Measurements from ENCODE around the gene PNPLA5. TPM values are rescaled to one million over a fixed set of nuclear protein-coding genes. Genes with fewer than 3 reads are reported as not detected.

The PNPLA5 gene
- total RNA-seq, 1 experiment from 2014 or later: not detected

- H3K36me3 ChIP-seq (ENCODE audit: low read depth, low read length): no peaks in the 10 kb centered on the region
- no peaks in the 10 kb centered on the region for H3K4me1 ChIP-seq (ENCODE audit: insufficient read depth, low read length)
- BruUV-seq (replicated peaks): no TSS peak
- H3K27me3 ChIP-seq (ENCODE audit: low read length): no peaks in the 10 kb centered on the region
- no peak overlapping the region for H3K27ac ChIP-seq (ENCODE audit: low read length)
- no peaks in the 10 kb centered on the region for H3K79me2 ChIP-seq (ENCODE audit: low read length)
- no peaks in the 10 kb centered on the region for H3K9me2 ChIP-seq (replicated peaks; ENCODE audit: low read length)
- H4K20me1 ChIP-seq (ENCODE audit: low read length): no peaks in the 10 kb centered on the region
- TF ChIP-seq EZH2phosphoT487 (IDR thresholded peaks at IDR 0.05; ENCODE audit: borderline replicate concordance, low read length) (no peak), EZH2 (IDR thresholded peaks at IDR 0.05; ENCODE audit: low read length, unreplicated experiment) (no peak)
- TF ChIP-seq, protein P1, sequence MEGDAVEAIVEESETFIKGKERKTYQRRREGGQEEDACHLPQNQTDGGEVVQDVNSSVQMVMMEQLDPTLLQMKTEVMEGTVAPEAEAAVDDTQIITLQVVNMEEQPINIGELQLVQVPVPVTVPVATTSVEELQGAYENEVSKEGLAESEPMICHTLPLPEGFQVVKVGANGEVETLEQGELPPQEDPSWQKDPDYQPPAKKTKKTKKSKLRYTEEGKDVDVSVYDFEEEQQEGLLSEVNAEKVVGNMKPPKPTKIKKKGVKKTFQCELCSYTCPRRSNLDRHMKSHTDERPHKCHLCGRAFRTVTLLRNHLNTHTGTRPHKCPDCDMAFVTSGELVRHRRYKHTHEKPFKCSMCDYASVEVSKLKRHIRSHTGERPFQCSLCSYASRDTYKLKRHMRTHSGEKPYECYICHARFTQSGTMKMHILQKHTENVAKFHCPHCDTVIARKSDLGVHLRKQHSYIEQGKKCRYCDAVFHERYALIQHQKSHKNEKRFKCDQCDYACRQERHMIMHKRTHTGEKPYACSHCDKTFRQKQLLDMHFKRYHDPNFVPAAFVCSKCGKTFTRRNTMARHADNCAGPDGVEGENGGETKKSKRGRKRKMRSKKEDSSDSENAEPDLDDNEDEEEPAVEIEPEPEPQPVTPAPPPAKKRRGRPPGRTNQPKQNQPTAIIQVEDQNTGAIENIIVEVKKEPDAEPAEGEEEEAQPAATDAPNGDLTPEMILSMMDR (conservative IDR thresholded peaks at IDR 0.05; ENCODE audit: low read depth, low read length): no peak
- intact Hi-C loops (cut with micrococcal nuclease): no loop called here
- no peak overlapping the region for H3K9ac ChIP-seq (ENCODE audit: low read length)
- H3K9me3 ChIP-seq (ENCODE audit: low read length): no peaks in the 10 kb centered on the region
- POLR2A ChIA-PET (ENCODE audit: unreplicated experiment): no interaction called here
- no peak overlapping the region for H2AFZ ChIP-seq (ENCODE audit: low read length)
- CTCF ChIA-PET: no interaction called here
- H3K4me2 ChIP-seq (ENCODE audit: low read length): no peak overlapping the region
- ATAC-seq: no peak
- H3K4me3 ChIP-seq (ENCODE audit: low read length): no peak overlapping the region
- H3F3A ChIP-seq (ENCODE audit: low read length, unreplicated experiment): no peaks in the 10 kb centered on the region
- no peak for DNase-seq
These were observed 58.2 kb downstream of the PNPLA5 start for GRCh38 chr22:43833286-43834240.

DNA sequence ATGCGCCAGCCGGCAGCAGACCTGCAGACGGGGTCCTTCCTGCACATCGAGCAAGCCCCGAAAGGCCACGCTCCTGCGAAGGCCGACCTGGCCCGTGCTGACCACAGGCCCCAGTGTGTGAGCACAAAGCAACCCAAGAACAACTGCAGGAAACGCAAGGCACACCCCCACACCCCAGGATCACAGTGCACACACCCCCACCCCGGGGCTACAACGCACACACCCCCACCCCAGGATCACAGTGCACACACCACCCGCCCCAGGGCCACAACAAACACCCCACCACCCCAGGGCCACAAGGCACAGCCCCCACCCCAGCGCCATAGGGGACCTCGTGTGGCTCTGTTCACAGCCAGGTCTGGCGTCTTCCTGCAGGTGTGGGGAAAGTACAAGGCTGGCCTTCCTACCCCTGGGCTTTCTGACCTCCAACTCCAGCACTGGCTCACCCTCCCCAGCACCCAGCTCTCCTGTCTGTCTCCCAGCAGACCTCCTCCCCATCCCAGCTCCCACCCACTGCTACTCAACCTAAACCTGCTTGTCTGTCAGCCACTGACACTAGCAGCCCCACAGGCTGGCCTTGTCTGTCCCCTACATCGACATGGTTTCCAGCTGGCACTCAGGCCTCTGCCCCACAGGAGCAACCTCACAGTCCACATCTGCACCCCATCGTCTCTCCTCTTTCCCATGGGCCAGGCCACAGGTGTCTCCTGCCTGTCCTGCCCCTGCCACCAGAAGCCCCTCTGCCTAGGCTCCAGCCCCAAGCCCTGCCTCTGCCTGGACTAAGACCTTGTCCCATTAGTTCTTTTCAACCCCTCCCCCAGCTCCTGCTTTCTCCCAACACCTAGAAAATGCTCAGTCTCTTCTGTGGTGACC is 59.2 kb downstream of the PNPLA5 start:
- ATAC-seq: no peak
- no peak for TF ChIP-seq EZH2 (IDR thresholded peaks at IDR 0.05; ENCODE audit: low read length, unreplicated experiment)
- no peak for TF ChIP-seq EZH2phosphoT487 (IDR thresholded peaks at IDR 0.05; ENCODE audit: borderline replicate concordance, low read length)
- TF ChIP-seq, protein P1 (conservative IDR thresholded peaks at IDR 0.05; ENCODE audit: low read depth, low read length): no peak
- no peak overlapping the region for H3K9ac ChIP-seq (ENCODE audit: low read length)
- H3K36me3 ChIP-seq (ENCODE audit: low read depth, low read length): no peaks in the 10 kb centered on the region
- no peaks in the 10 kb centered on the region for H3K9me2 ChIP-seq (replicated peaks; ENCODE audit: low read length)
- ChIA-PET CTCF (no interaction called here), POLR2A (ENCODE audit: unreplicated experiment) (no interaction called here)
- no peaks in the 10 kb centered on the region for H3K9me3 ChIP-seq (ENCODE audit: low read length)
- H3K27me3 ChIP-seq (ENCODE audit: low read length): no peaks in the 10 kb centered on the region
- intact Hi-C loops (cut with micrococcal nuclease): no loop called here
- H3K27ac ChIP-seq (ENCODE audit: low read length): no peak overlapping the region
- H3K4me2 ChIP-seq (ENCODE audit: low read length): no peak overlapping the region
- no peak overlapping the region for H2AFZ ChIP-seq (ENCODE audit: low read length)
- no peaks in the 10 kb centered on the region for H3F3A ChIP-seq (ENCODE audit: low read length, unreplicated experiment)
- BruUV-seq (replicated peaks): no TSS peak
- H3K4me3 ChIP-seq (ENCODE audit: low read length): no peak overlapping the region
- H3K4me1 ChIP-seq (ENCODE audit: insufficient read depth, low read length): no peaks in the 10 kb centered on the region
- no peaks in the 10 kb centered on the region for H3K79me2 ChIP-seq (ENCODE audit: low read length)
- no peaks in the 10 kb centered on the region for H4K20me1 ChIP-seq (ENCODE audit: low read length)
- DNase-seq: no peak
